Adrenal gland (tissue), 5 donors: Measurements from ENCODE around the gene IQSEC3.
"Not testable (repeated sequence)": the region's sequence is repeated elsewhere in the genome, so short reads cannot be mapped to it uniquely, and the experiment has no call there.

Experiments
- POLR2A ChIP-seq, 2 donors: fragments of 450-650 bp; IDR thresholded peaks; one replicate each; pipeline ENCODE4 v1.6.1; 2017; ENCODE audit warnings: antibody characterized with exemption in 2 of 2, mild to moderate bottlenecking in 2 of 2, moderate library complexity in 1 of 2
- TF ChIP-seq, protein P1 (sequence below), 6 experiments: fragments of 450-650 bp in 4 of 6; fragments of 200-600 bp in 2 of 6; sonication (generic) in 1 of 6; IDR thresholded peaks; 1 replicate in 5 of 6; 2 replicates in 1 of 6; pipeline versions ENCODE4 v1.5.1 to v1.8.0; 2016 to 2021; ENCODE audit warnings: antibody characterized with exemption in 6 of 6, mild to moderate bottlenecking in 2 of 6, moderate library complexity in 1 of 6
- donor health status: DM: no; HTN: no; CAD: no.

DNA sequence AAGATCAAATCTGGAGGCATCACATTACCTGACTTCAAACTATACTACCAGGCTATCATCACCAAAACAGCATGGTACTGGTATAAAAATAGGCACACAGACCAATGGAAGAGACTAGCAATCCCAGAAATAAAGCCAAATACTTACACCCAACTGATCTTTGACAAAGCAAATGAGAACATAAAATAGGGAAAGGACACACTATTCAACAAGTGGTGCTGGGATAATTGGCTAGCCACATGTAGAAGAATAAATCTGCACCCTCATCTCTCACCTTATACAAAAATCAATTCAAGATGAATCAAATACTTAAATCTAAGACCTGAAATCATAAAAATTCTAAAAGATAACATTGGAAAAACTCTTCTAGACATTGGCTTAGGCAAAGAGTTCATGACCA is 4.7 kb upstream of the IQSEC3 start:
- TF ChIP-seq, protein P1, sequence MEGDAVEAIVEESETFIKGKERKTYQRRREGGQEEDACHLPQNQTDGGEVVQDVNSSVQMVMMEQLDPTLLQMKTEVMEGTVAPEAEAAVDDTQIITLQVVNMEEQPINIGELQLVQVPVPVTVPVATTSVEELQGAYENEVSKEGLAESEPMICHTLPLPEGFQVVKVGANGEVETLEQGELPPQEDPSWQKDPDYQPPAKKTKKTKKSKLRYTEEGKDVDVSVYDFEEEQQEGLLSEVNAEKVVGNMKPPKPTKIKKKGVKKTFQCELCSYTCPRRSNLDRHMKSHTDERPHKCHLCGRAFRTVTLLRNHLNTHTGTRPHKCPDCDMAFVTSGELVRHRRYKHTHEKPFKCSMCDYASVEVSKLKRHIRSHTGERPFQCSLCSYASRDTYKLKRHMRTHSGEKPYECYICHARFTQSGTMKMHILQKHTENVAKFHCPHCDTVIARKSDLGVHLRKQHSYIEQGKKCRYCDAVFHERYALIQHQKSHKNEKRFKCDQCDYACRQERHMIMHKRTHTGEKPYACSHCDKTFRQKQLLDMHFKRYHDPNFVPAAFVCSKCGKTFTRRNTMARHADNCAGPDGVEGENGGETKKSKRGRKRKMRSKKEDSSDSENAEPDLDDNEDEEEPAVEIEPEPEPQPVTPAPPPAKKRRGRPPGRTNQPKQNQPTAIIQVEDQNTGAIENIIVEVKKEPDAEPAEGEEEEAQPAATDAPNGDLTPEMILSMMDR (IDR thresholded peaks at IDR 0.05): not testable (repeated sequence)
- TF ChIP-seq POLR2A (IDR thresholded peaks at IDR 0.05): not testable (repeated sequence)
